HS-5 (cell line): ENCODE measurements around the gene IFI27L1.
A peak's percentile ranks its signal among the peaks of the same experiment; 100 is the strongest.

Experiments
- DNase-seq: peaks from one replicate; pipeline ENCODE4 v3.0.0-alpha.2; 2012; ENCODE audit warnings: low read depth

Gene IFI27L1

DNA sequence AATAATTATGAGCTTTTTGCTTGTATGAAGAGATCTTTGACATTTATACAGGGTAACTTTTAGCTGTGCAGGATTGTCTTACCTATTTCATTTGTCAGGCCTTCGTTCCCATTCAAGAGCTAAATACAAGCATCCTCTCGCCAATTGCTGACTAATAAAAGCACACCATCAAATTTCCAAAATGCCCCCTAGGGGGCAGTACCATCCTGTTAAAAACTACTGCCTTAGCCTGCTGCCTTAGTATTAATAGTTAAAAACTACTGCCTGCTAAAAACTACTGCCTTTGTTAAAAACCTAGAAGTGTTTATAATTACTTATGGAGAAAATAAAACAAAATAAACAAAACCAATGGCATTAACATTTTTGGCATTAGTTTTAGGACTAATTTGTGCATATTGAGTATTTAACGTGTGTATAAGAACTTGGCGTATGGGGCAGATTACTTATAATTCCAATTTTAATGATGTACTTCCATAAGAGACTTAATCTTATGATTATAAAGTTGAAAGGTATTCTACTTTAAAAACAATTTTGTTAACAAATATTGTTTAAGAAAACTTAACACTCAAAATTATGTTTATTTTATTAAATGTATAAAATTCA, 51.3 kb downstream of the IFI27L1 start:
- DNase-seq = peak; percentile 28

- no peak for DNase-seq
Measured at GRCh38 chr14:94135476-94135875, 54.4 kb downstream of the IFI27L1 start.

DNA sequence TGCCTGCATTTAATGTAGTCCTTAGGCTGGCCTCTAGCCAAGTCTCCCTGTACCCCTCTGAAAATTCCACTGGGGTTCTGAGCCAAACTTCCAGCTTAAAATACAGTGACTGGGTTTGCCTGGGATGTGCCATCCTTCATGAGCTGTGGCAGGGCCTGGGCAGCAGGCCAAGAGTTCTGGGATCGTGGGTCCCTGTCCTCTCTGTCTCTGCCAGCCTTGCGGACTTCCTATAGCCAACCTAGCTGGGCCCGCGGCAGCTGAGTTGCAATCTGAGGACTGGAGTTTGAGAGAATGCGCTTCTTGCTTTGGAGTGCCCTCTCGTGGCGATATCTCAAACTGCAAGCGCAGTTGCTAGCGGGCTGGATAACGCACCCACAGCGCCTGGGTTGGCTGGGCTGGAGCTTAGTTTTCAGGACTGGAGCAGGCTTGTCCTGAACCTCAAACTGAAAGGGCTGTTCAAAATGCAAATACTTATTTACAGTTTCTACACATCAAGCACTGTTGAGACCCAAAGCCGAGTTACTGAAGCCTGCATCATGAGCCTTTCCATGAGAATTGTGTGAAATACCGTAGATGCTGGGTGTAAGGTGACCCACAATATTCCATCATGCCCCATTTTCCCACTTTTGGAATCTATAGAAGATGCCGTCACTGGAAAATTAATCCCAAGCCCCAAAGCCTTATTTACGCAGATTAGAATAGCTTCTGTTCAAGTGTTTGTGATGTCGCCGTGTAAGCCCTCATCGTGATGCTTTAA, 55.6 kb downstream of the IFI27L1 start:
- DNase-seq = peak; percentile 53

DNA sequence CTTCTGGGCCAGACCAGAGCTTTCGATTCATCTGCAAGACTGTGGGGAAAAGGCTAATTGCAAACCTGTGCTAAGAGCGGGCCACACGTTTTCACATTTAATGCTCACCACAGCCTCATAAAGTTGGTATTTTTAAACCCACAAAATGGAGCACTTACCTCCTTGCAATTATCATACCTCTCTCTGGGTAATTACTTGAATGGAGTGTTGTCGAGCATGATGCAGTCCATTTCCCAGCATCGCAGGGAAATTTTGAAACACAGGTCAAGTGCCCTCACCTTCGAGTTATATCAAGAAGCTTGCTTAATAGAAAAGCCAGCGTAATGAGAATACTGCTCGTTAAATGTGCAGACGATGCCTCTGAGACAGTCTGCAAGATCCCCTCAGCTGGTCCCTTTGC, 57.1 kb downstream of the IFI27L1 start:
- DNase-seq = no peak

DNA sequence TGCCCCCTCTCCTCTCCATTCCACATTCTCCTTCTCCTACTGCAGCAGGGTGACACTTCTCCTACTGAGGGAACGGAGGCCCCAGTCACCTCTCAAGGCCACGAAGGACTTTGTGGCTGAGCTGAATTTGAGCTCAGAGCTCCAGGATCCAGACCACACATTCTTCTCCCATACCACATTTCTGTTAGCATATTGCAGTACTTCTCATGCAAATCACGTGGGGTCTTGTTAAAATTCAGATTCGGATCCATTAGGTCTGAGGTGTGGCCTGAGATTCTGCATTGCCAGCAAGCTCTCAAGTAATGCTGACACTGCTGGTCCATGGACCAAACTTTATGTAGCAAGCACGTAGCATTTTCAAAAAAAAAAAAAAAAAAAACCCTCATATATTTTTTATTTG, 57.9 kb downstream of the IFI27L1 start:
- DNase-seq = no peak

DNA sequence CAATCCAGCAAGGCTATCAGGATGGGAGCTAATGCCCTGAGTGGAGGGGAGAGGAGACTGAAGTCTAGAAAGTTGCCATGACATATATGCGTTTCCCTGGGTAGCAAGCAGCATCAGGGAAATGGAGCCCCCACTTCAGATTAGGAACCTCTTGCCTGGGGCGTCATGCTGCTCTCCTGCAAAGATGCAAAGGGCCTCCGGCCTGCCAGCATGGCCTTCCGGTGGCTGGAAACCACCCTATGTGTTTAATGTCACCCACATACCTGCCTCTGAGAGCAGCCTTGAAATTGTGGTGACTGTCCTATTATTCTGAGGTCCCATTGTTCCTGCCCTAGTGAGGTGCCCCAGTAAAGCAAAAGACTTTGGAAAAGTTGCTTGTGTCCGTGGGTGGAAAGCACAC, 58.3 kb downstream of the IFI27L1 start:
- no peak for DNase-seq

DNA sequence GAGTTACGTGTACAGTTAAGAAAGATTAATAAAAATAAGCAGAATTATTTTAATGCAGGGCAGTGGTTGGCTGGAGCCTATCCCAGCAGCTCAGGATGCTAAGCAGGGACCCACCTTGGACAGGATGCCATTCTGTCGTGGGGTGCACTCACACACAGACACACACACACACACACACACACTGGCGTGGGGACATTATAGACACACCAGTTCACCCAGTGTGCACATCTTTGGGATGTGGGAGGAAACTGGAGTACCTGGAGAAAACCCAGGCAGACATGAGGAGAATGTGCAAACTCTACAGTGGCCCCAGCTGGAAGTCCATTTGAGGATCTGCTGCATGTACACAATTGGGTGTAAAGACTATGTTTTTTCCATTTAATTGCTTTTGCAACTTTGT, 61.1 kb downstream of the IFI27L1 start:
- no peak for DNase-seq

- no peak for DNase-seq
Measured at GRCh38 chr14:94142836-94143235, 61.7 kb downstream of the IFI27L1 start.

DNA sequence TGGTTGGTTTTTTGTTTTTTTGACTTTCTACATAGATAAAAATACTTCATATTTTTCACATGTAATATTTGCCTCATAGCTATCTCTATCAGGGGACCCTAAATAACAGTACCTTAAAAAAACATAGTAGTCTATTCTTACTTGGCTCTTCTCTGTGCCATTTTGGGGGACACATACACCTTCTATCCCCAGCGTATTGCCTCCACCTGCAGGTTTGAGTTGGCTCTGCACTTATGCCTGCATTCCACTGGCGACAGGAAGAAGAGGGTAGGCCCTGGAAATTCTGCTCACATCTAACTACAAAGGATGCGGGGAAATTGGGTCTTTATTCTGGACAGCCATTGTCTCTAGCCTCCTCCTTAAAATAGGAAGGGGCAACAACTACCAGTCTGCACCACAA, 62.1 kb downstream of the IFI27L1 start:
- DNase-seq = no peak

DNA sequence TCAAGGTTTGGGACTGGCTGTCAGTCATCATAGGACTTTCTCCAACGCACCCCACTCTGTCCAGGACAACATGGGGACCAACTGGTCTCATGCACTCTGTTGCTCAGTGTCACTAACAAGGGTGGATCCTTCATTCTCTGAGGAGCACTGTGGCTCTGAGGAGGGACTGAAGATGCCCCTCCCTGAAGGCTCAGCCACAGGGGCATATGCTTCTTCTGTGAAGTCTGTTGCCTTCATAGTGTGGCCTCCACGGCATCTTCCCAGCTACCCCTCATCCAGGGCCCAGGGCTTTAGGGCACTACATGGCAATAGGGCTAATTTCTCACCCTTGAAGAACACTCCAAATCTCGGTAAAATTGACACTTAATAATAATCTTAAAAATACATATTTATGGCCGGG, 62.6 kb downstream of the IFI27L1 start:
- no peak for DNase-seq

GRCh38 chr14:94144765-94145164, 63.7 kb downstream of the IFI27L1 start:
- DNase-seq = no peak

DNA sequence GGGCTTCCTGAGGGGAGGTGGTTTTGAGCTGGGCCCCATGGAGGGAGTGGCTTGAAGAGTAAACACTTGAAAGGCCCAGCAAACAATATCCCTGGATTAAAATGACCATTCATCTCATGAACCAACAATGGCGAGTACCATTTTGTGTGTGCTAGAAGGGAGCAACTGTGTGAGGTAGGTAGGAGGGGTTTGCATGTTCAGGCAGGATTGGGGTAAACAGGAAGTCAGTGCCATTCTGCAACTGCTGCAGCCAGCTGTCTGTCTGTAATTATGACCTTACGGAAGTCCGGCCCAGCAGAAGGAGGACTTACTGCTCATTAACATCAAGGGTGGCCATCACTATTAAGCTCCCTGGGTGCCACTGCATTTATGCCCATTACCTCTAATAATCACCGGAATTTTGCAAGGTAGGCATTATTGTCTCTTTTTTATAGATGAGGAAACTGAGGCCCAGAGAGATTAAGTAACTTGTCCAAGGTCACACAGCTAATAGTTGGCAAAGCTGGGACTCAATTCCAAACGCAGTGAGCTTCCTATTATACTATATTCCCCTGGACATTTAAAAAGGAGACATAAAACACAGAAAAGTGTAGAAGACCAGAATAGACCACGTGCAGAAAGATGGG, 64.9 kb downstream of the IFI27L1 start:
- no peak for DNase-seq
